Immature natural killer cell (primary cell): Measurements from ENCODE around the gene BCL2A1. TPM values are rescaled to one million over a fixed set of nuclear protein-coding genes. Genes with fewer than 3 reads are reported as not detected.
"Not testable (repeated sequence)": the region's sequence is repeated elsewhere in the genome, so short reads cannot be mapped to it uniquely, and the experiment has no call there.

Source experiments
- DNase-seq, 3 donors: peaks; one replicate each; pipeline ENCODE4 v3.0.0; 2022; ENCODE audit warnings: mixed read lengths in 1 of 3
- H3K27ac Mint-ChIP-seq, 6 donors: one replicate each; pipeline ENCODE4 v1.8.0; 2020; ENCODE audit warnings: mixed read lengths in 6 of 6, mild to moderate bottlenecking in 5 of 6, inconsistent platforms in 4 of 6, moderate library complexity in 3 of 6
- H3K27me3 Mint-ChIP-seq, 3 donors: one replicate each; pipeline ENCODE4 v1.8.0; 2020 to 2021; ENCODE audit warnings: low read depth in 3 of 3, mild to moderate bottlenecking in 3 of 3, mixed read lengths in 3 of 3, moderate library complexity in 3 of 3, inconsistent platforms in 1 of 3
- H3K36me3 Mint-ChIP-seq, 3 donors: one replicate each; pipeline ENCODE4 v1.8.0; 2020; ENCODE audit warnings: mixed read lengths in 3 of 3, inconsistent platforms in 2 of 3, mild to moderate bottlenecking in 2 of 3
- H3K4me1 Mint-ChIP-seq, 2 donors: one replicate each; pipeline ENCODE4 v1.8.0; 2020; ENCODE audit warnings: inconsistent platforms in 2 of 2, mild to moderate bottlenecking in 2 of 2, mixed read lengths in 2 of 2, moderate library complexity in 1 of 2
- H3K4me3 Mint-ChIP-seq, 5 donors: one replicate each; pipeline ENCODE4 v1.8.0; 2020; ENCODE audit warnings: mild to moderate bottlenecking in 5 of 5, mixed read lengths in 5 of 5, inconsistent platforms in 3 of 5, moderate library complexity in 3 of 5
- H3K9me3 Mint-ChIP-seq, 6 donors: one replicate each; pipeline ENCODE4 v1.8.0; 2020; ENCODE audit warnings: mild to moderate bottlenecking in 6 of 6, mixed read lengths in 6 of 6, inconsistent platforms in 4 of 6, moderate library complexity in 3 of 6
- polyA plus RNA-seq, 3 donors: library from polyadenylated mRNA; unstranded; fragments of 300-500 nt; fragmentation: Illumina TruSeq; gene quantifications; one replicate each; pipeline ENCODE4 v1.2.3, GENCODE V29; 2021

The BCL2A1 gene
- polyA plus RNA-seq = 10 to 100 TPM; 11.2 to 16.1 (median 12.2) TPM

- no peaks in the 10 kb centered on the region for H3K36me3 Mint-ChIP-seq
- H3K9me3 Mint-ChIP-seq = no peaks in the 10 kb centered on the region
- H3K27me3 Mint-ChIP-seq = no peaks in the 10 kb centered on the region
- H3K4me3 Mint-ChIP-seq = peak within 1 kb of the TSS; percentile 80 to 93 (median 90)
- peak; percentile 38 to 52 (median 49) for DNase-seq
- H3K4me1 Mint-ChIP-seq = peaks cover 34 to 57% of the 10 kb centered on the region in 2 donors
- H3K27ac Mint-ChIP-seq = peak within 1 kb of the TSS; percentile 83 to 94 (median 90)
Measured at GRCh38 chr15:79970624-79971434, at the start of gene BCL2A1. Gene BCL2A1, minus strand, starts transcription at chr15:79971196. Its CDS starts 77 bp downstream, at chr15:79971119.

- no peaks in the 10 kb centered on the region for H3K9me3 Mint-ChIP-seq
- H3K36me3 Mint-ChIP-seq = no peaks in the 10 kb centered on the region
- DNase-seq = no peak
- no peak overlapping the region for H3K27ac Mint-ChIP-seq
- H3K4me1 Mint-ChIP-seq = peaks cover 19 to 24% of the 10 kb centered on the region in 2 donors
- peaks cover 0 to 1% (median 0%) of the 10 kb centered on the region in 3 donors for H3K27me3 Mint-ChIP-seq
- no peak overlapping the region for H3K4me3 Mint-ChIP-seq
Measured at GRCh38 chr15:80020731-80021130, 49.7 kb upstream of the BCL2A1 start.

GRCh38 chr15:80020149-80020548 is 49.2 kb upstream of the BCL2A1 start:
- not testable (repeated sequence) for H3K4me3 Mint-ChIP-seq, H3K36me3 Mint-ChIP-seq, H3K9me3 Mint-ChIP-seq, H3K27ac Mint-ChIP-seq, DNase-seq, H3K27me3 Mint-ChIP-seq
- peaks cover 19 to 24% of the 10 kb centered on the region in 2 donors for H3K4me1 Mint-ChIP-seq

GRCh38 chr15:80019168-80019745 is 48.3 kb upstream of the BCL2A1 start:
- no peak for DNase-seq
- H3K4me3 Mint-ChIP-seq = no peak overlapping the region
- no peaks in the 10 kb centered on the region for H3K9me3 Mint-ChIP-seq
- H3K4me1 Mint-ChIP-seq = peaks cover 19 to 24% of the 10 kb centered on the region in 2 donors
- H3K27ac Mint-ChIP-seq = peak overlapping the region in 1 of 6 donors; percentile 49
- no peaks in the 10 kb centered on the region for H3K36me3 Mint-ChIP-seq
- peaks cover 0 to 1% (median 0%) of the 10 kb centered on the region in 3 donors for H3K27me3 Mint-ChIP-seq

GRCh38 chr15:80017139-80017538 is 46.1 kb upstream of the BCL2A1 start:
- H3K36me3 Mint-ChIP-seq, H3K9me3 Mint-ChIP-seq, H3K27me3 Mint-ChIP-seq, DNase-seq: not testable (repeated sequence)
- H3K4me3 Mint-ChIP-seq = peak overlapping the region; percentile 27 to 90 (median 84)
- peak overlapping the region in 5 of 6 donors; percentile 41 to 93 (median 87) for H3K27ac Mint-ChIP-seq
- H3K4me1 Mint-ChIP-seq = peaks cover 16 to 17% of the 10 kb centered on the region in 2 donors

GRCh38 chr15:80016506-80016905 is 45.5 kb upstream of the BCL2A1 start:
- DNase-seq, H3K27ac Mint-ChIP-seq, H3K36me3 Mint-ChIP-seq, H3K4me3 Mint-ChIP-seq, H3K9me3 Mint-ChIP-seq, H3K27me3 Mint-ChIP-seq: not testable (repeated sequence)
- H3K4me1 Mint-ChIP-seq = peaks cover 16 to 17% of the 10 kb centered on the region in 2 donors

GRCh38 chr15:80015156-80015555 is 44.2 kb upstream of the BCL2A1 start:
- H3K36me3 Mint-ChIP-seq = no peaks in the 10 kb centered on the region
- no peak overlapping the region for H3K4me3 Mint-ChIP-seq
- no peak for DNase-seq
- peaks cover 0 to 1% (median 0%) of the 10 kb centered on the region in 3 donors for H3K27me3 Mint-ChIP-seq
- H3K4me1 Mint-ChIP-seq = peaks cover 16 to 17% of the 10 kb centered on the region in 2 donors
- no peaks in the 10 kb centered on the region for H3K9me3 Mint-ChIP-seq
- no peak overlapping the region for H3K27ac Mint-ChIP-seq

- H3K27me3 Mint-ChIP-seq, H3K27ac Mint-ChIP-seq, DNase-seq, H3K9me3 Mint-ChIP-seq, H3K36me3 Mint-ChIP-seq, H3K4me3 Mint-ChIP-seq: not testable (repeated sequence)
- H3K4me1 Mint-ChIP-seq = peaks cover 16 to 17% of the 10 kb centered on the region in 2 donors
Measured at GRCh38 chr15:80014186-80014585, 43.2 kb upstream of the BCL2A1 start.

- peaks cover 0 to 3% (median 2%) of the 10 kb centered on the region in 3 donors for H3K27me3 Mint-ChIP-seq
- H3K27ac Mint-ChIP-seq = no peak overlapping the region
- H3K36me3 Mint-ChIP-seq = no peaks in the 10 kb centered on the region
- H3K4me1 Mint-ChIP-seq = peaks cover 3 to 4% of the 10 kb centered on the region in 2 donors
- no peaks in the 10 kb centered on the region for H3K9me3 Mint-ChIP-seq
- DNase-seq = no peak
- no peak overlapping the region for H3K4me3 Mint-ChIP-seq
Measured at GRCh38 chr15:80012060-80012726, 41.2 kb upstream of the BCL2A1 start.

GRCh38 chr15:80011596-80011995 is 40.6 kb upstream of the BCL2A1 start:
- no peak overlapping the region for H3K27ac Mint-ChIP-seq
- H3K9me3 Mint-ChIP-seq = no peaks in the 10 kb centered on the region
- H3K4me3 Mint-ChIP-seq = no peak overlapping the region
- H3K27me3 Mint-ChIP-seq = peaks cover 0 to 3% (median 2%) of the 10 kb centered on the region in 3 donors
- no peaks in the 10 kb centered on the region for H3K4me1 Mint-ChIP-seq
- DNase-seq = no peak
- H3K36me3 Mint-ChIP-seq = no peaks in the 10 kb centered on the region

GRCh38 chr15:80011041-80011523 is 40.1 kb upstream of the BCL2A1 start:
- DNase-seq, H3K36me3 Mint-ChIP-seq, H3K9me3 Mint-ChIP-seq, H3K4me3 Mint-ChIP-seq, H3K27me3 Mint-ChIP-seq, H3K27ac Mint-ChIP-seq, H3K4me1 Mint-ChIP-seq: not testable (repeated sequence)

GRCh38 chr15:80010131-80010673 is 39.2 kb upstream of the BCL2A1 start:
- no peaks in the 10 kb centered on the region for H3K9me3 Mint-ChIP-seq
- H3K27ac Mint-ChIP-seq = no peak overlapping the region
- peaks cover 0 to 2% (median 2%) of the 10 kb centered on the region in 3 donors for H3K27me3 Mint-ChIP-seq
- H3K4me1 Mint-ChIP-seq = no peaks in the 10 kb centered on the region
- H3K4me3 Mint-ChIP-seq = no peak overlapping the region
- H3K36me3 Mint-ChIP-seq = no peaks in the 10 kb centered on the region
- no peak for DNase-seq

GRCh38 chr15:80007532-80007931 is 36.5 kb upstream of the BCL2A1 start:
- no peaks in the 10 kb centered on the region for H3K9me3 Mint-ChIP-seq
- H3K4me3 Mint-ChIP-seq = no peak overlapping the region
- H3K4me1 Mint-ChIP-seq = no peaks in the 10 kb centered on the region
- H3K36me3 Mint-ChIP-seq = no peaks in the 10 kb centered on the region
- no peak for DNase-seq
- H3K27me3 Mint-ChIP-seq = peaks cover 0 to 2% (median 2%) of the 10 kb centered on the region in 3 donors
- H3K27ac Mint-ChIP-seq = no peak overlapping the region

GRCh38 chr15:80006946-80007345 is 36.0 kb upstream of the BCL2A1 start:
- H3K27ac Mint-ChIP-seq = no peak overlapping the region
- H3K27me3 Mint-ChIP-seq = peaks cover 0 to 4% (median 2%) of the 10 kb centered on the region in 3 donors
- H3K36me3 Mint-ChIP-seq = no peaks in the 10 kb centered on the region
- no peaks in the 10 kb centered on the region for H3K9me3 Mint-ChIP-seq
- no peak for DNase-seq
- no peak overlapping the region for H3K4me3 Mint-ChIP-seq
- no peaks in the 10 kb centered on the region for H3K4me1 Mint-ChIP-seq
